MCF 10A (cell line): ENCODE results near the gene UBE2Q2. TPM values are rescaled to one million over a fixed set of nuclear protein-coding genes. Genes with fewer than 3 reads are reported as not detected.
"Not testable (repeated sequence)": the region's sequence is repeated elsewhere in the genome, so short reads cannot be mapped to it uniquely, and the experiment has no call there.

Experiments used
- BruUV-seq: library from RNA; stranded (reverse); fragments of 400-500 nt; replicated peaks from 2 replicates; lab custom pipeline; 2021; lab: Mats Ljungman, UMichigan
- CTCF ChIA-PET: fragments of 300-600 bp; sonication (Branson Sonifier 250); formaldehyde crosslinking; extraction: SDS; loops from one replicate; lab custom pipeline; 2021; ENCODE audit warnings: antibody characterized with exemption, inconsistent platforms; lab: Yijun Ruan, JAX
- POLR2A ChIA-PET: fragments of 300-600, 350-650 bp; sonication (Branson Sonifier 250); formaldehyde crosslinking; extraction: SDS; loops from one replicate; lab custom pipeline; 2020; ENCODE audit warnings: antibody characterized with exemption, inconsistent platforms; lab: Yijun Ruan, JAX
- DNase-seq: peaks from one replicate; pipeline ENCODE4 v3.0.0-alpha.2; 2018; ENCODE audit not compliant: unreplicated experiment
- H3K27ac Mint-ChIP-seq: one replicate; pipeline ENCODE4 v1.8.0; 2022; ENCODE audit warnings: mild to moderate bottlenecking, low read depth, mixed read lengths; ENCODE audit not compliant: unreplicated experiment
- H3K27me3 Mint-ChIP-seq: one replicate; pipeline ENCODE4 v1.8.0; 2022; ENCODE audit warnings: mixed read lengths; ENCODE audit not compliant: insufficient read depth, unreplicated experiment
- H3K36me3 Mint-ChIP-seq: one replicate; pipeline ENCODE4 v1.8.0; 2022; ENCODE audit warnings: mild to moderate bottlenecking, moderate library complexity, mixed read lengths; ENCODE audit not compliant: insufficient read depth, unreplicated experiment
- H3K4me1 Mint-ChIP-seq: one replicate; pipeline ENCODE4 v1.8.0; 2022; ENCODE audit warnings: mixed read lengths; ENCODE audit not compliant: insufficient read depth, unreplicated experiment
- H3K4me3 Mint-ChIP-seq: one replicate; pipeline ENCODE4 v1.8.0; 2022; ENCODE audit warnings: mild to moderate bottlenecking, moderate library complexity, mixed read lengths; ENCODE audit not compliant: unreplicated experiment
- H3K9me3 Mint-ChIP-seq: one replicate; pipeline ENCODE4 v1.8.0; 2022; ENCODE audit warnings: mixed read lengths; ENCODE audit not compliant: unreplicated experiment
- intact Hi-C: fragments of 100-400 bp; cut with micrococcal nuclease; formaldehyde crosslinking; loops from 2 replicates; pipeline ENCODE4 v1.14.1; 2022
- total RNA-seq: library from RNA; stranded (reverse); gene quantifications from 2 replicates; pipeline ENCODE4 v1.2.3, GENCODE V29; 2022
- TF ChIP-seq, protein P1 (sequence below): fragments of 200-600 bp; IDR thresholded peaks from one replicate; pipeline ENCODE4 v1.8.0; 2022; ENCODE audit warnings: antibody characterized with exemption, mild to moderate bottlenecking; ENCODE audit not compliant: unreplicated experiment

Gene UBE2Q2
- total RNA-seq, 1 experiment from 2014 or later = 28.3 TPM

- POLR2A ChIA-PET = interaction anchor here (0.7 to 6.4 kb wide), 6 partner anchors 16 to 86 kb away, joined by 3 to 96 read pairs (median 4); no protein-coding TSS in a partner anchor
- Mint-ChIP-seq H3K36me3 (peaks cover 58% of the 10 kb centered on the region), H3K9me3 (no peaks in the 10 kb centered on the region), H3K4me3 (peak overlapping the region; percentile 93), H3K4me1 (peaks cover 14% of the 10 kb centered on the region), H3K27me3 (no peaks in the 10 kb centered on the region), H3K27ac (peak overlapping the region; percentile 94)
- CTCF ChIA-PET = interaction anchor here (0.6 to 3.2 kb wide), 2 partner anchors 16 to 537 kb away, joined by 3 to 13 read pairs; no protein-coding TSS in a partner anchor
- intact Hi-C loops = no loop called here
- TF ChIP-seq, protein P1, sequence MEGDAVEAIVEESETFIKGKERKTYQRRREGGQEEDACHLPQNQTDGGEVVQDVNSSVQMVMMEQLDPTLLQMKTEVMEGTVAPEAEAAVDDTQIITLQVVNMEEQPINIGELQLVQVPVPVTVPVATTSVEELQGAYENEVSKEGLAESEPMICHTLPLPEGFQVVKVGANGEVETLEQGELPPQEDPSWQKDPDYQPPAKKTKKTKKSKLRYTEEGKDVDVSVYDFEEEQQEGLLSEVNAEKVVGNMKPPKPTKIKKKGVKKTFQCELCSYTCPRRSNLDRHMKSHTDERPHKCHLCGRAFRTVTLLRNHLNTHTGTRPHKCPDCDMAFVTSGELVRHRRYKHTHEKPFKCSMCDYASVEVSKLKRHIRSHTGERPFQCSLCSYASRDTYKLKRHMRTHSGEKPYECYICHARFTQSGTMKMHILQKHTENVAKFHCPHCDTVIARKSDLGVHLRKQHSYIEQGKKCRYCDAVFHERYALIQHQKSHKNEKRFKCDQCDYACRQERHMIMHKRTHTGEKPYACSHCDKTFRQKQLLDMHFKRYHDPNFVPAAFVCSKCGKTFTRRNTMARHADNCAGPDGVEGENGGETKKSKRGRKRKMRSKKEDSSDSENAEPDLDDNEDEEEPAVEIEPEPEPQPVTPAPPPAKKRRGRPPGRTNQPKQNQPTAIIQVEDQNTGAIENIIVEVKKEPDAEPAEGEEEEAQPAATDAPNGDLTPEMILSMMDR = no peak
- BruUV-seq = no TSS peak
- no peak for DNase-seq
Measured at GRCh38 chr15:75905231-75905630, 62.0 kb downstream of the UBE2Q2 start.

GRCh38 chr15:75910355-75910754 lies 67.1 kb downstream of the UBE2Q2 start:
- intact Hi-C loops, POLR2A ChIA-PET: not testable (repeated sequence)

GRCh38 chr15:75916978-75917377 lies 73.7 kb downstream of the UBE2Q2 start:
- Mint-ChIP-seq H3K4me3 (no peak overlapping the region), H3K4me1 (peaks cover 10% of the 10 kb centered on the region), H3K27ac (no peak overlapping the region), H3K9me3 (no peaks in the 10 kb centered on the region), H3K27me3 (no peaks in the 10 kb centered on the region), H3K36me3 (peaks cover 91% of the 10 kb centered on the region)
- TF ChIP-seq, protein P1 = no peak
- BruUV-seq = no TSS peak
- DNase-seq = no peak
- CTCF ChIA-PET = no interaction called here
- intact Hi-C loops = no loop called here
- POLR2A ChIA-PET = interaction anchor here (0.7 to 9.6 kb wide), 2 partner anchors 12 to 44 kb away, joined by 3 to 96 read pairs; partner anchors contain the start of gene FBXO22

More at GRCh38 chr15:75910355-75910754, 67.1 kb downstream of the UBE2Q2 start:
- DNase-seq, H3K4me3 Mint-ChIP-seq, H3K27me3 Mint-ChIP-seq, BruUV-seq, H3K4me1 Mint-ChIP-seq, H3K27ac Mint-ChIP-seq, H3K9me3 Mint-ChIP-seq: not testable (repeated sequence)
- peaks cover 83% of the 10 kb centered on the region for H3K36me3 Mint-ChIP-seq
- CTCF ChIA-PET = interaction anchor here (0.6 kb wide), 2 partner anchors 26 to 220 kb away, joined by 3 to 4 read pairs; no protein-coding TSS in a partner anchor

DNA sequence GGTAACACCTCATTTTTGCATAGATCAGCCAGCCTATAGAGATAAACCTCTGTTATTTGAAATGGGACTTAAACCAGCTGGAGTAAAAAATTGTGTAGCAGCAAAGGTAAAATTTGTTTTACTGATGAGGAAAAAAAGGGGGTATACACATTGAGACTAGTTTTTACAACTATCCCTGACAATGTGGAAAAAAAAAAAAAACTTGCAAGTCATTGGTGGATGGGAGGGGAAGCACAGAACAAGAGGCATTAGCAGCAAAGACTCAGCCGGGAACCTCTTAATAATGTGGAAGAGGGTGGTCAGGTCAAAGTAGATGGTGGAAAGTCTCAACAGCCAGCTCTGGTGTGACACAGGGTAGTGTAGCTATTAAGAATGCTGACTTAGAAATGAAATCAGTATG lies 74.9 kb downstream of the UBE2Q2 start:
- peaks cover 91% of the 10 kb centered on the region for H3K36me3 Mint-ChIP-seq
- CTCF ChIA-PET = interaction anchor here (0.6 kb wide), 1 partner anchor 198 kb away, joined by 3 read pairs; no protein-coding TSS in a partner anchor

More for the DNA sequence above, 74.9 kb downstream of the UBE2Q2 start:
- Mint-ChIP-seq H3K27ac (no peak overlapping the region), H3K27me3 (no peaks in the 10 kb centered on the region), H3K9me3 (no peaks in the 10 kb centered on the region), H3K4me1 (peaks cover 20% of the 10 kb centered on the region), H3K4me3 (no peak overlapping the region)
- POLR2A ChIA-PET = interaction anchor here (0.6 to 9.6 kb wide), 3 partner anchors 13 to 393 kb away, joined by 3 to 96 read pairs (median 3); partner anchors contain the start of genes ETFA and FBXO22
- no TSS peak for BruUV-seq
- TF ChIP-seq, protein P1 = no peak
- intact Hi-C loops = no loop called here
- DNase-seq = no peak
